ENCODE results near the gene ANKRD16. TPM values are rescaled to one million over a fixed set of nuclear protein-coding genes. Genes with fewer than 3 reads are reported as not detected.
"Not testable (repeated sequence)": the region's sequence is repeated elsewhere in the genome, so short reads cannot be mapped to it uniquely, and the experiment has no call there.

Gene ANKRD16
- total and polyA plus RNA-seq, 3 experiments from 2014 or later: 3.2 to 8.5 (median 7.2) TPM

- DNase-seq: no peak
- Mint-ChIP-seq H3K27me3 (no peaks in the 10 kb centered on the region), H3K4me1 (no peaks in the 10 kb centered on the region), H3K9me3 (no peaks in the 10 kb centered on the region), H3K4me3 (no peak overlapping the region), H3K27ac (no peak overlapping the region), H3K36me3 (no peaks in the 10 kb centered on the region)
- Histone ChIP-seq H3K9me3 (ENCODE audit: low read length) (no peaks in the 10 kb centered on the region), H3K4me1 (ENCODE audit: insufficient read depth, low read length) (no peaks in the 10 kb centered on the region), H3K4me3 (ENCODE audit: low read length) (no peak overlapping the region), H3K36me3 (ENCODE audit: insufficient read depth, low read length) (no peaks in the 10 kb centered on the region), H3K27ac (ENCODE audit: low read depth, low read length) (no peak overlapping the region), H3K27me3 (ENCODE audit: insufficient read depth, low read length, poor library complexity, severe bottlenecking) (no peaks in the 10 kb centered on the region)
- ChIA-PET POLR2A (no interaction called here), CTCF (no interaction called here)
Measured at GRCh38 chr10:5828725-5829124, 61.0 kb downstream of the ANKRD16 start.

GRCh38 chr10:5827841-5828240 lies 61.9 kb downstream of the ANKRD16 start:
- Mint-ChIP-seq H3K27ac (no peak overlapping the region), H3K27me3 (no peaks in the 10 kb centered on the region), H3K36me3 (no peaks in the 10 kb centered on the region), H3K4me1 (no peaks in the 10 kb centered on the region), H3K4me3 (no peak overlapping the region), H3K9me3 (no peaks in the 10 kb centered on the region)
- Histone ChIP-seq H3K4me3 (ENCODE audit: low read length) (no peak overlapping the region), H3K36me3 (ENCODE audit: insufficient read depth, low read length) (no peaks in the 10 kb centered on the region), H3K9me3 (ENCODE audit: low read length) (no peaks in the 10 kb centered on the region), H3K27me3 (ENCODE audit: insufficient read depth, low read length, poor library complexity, severe bottlenecking) (no peaks in the 10 kb centered on the region), H3K27ac (ENCODE audit: low read depth, low read length) (no peak overlapping the region), H3K4me1 (ENCODE audit: insufficient read depth, low read length) (no peaks in the 10 kb centered on the region)
- ChIA-PET CTCF (interaction anchor here (1.5 kb wide), 1 partner anchor 205 kb away, joined by 3 read pairs; no protein-coding TSS in a partner anchor), POLR2A (no interaction called here)
- no peak for DNase-seq

- H3K36me3 Mint-ChIP-seq; H3K4me1 ChIP-seq (ENCODE audit: insufficient read depth, low read length); H3K4me3 Mint-ChIP-seq; DNase-seq; H3K4me1 Mint-ChIP-seq; H3K9me3 Mint-ChIP-seq; POLR2A ChIA-PET; H3K27me3 Mint-ChIP-seq; H3K27me3 ChIP-seq (ENCODE audit: insufficient read depth, low read length, poor library complexity, severe bottlenecking); H3K27ac Mint-ChIP-seq; H3K27ac ChIP-seq (ENCODE audit: low read depth, low read length); H3K36me3 ChIP-seq (ENCODE audit: insufficient read depth, low read length); H3K4me3 ChIP-seq (ENCODE audit: low read length); H3K9me3 ChIP-seq (ENCODE audit: low read length): not testable (repeated sequence)
- CTCF ChIA-PET: interaction anchor here (1.5 kb wide), 1 partner anchor 203 kb away, joined by 3 read pairs; no protein-coding TSS in a partner anchor
Measured at GRCh38 chr10:5826511-5826910, 63.2 kb downstream of the ANKRD16 start.

GRCh38 chr10:5818894-5819293 lies 70.8 kb downstream of the ANKRD16 start:
- H3K27me3 ChIP-seq (ENCODE audit: insufficient read depth, low read length, poor library complexity, severe bottlenecking): no peaks in the 10 kb centered on the region
- no peaks in the 10 kb centered on the region for H3K36me3 ChIP-seq (ENCODE audit: insufficient read depth, low read length)
- no peaks in the 10 kb centered on the region for H3K9me3 ChIP-seq (ENCODE audit: low read length)
- no peak for DNase-seq
- no peak overlapping the region for H3K27ac ChIP-seq (ENCODE audit: low read depth, low read length)
- Mint-ChIP-seq H3K4me3 (no peak overlapping the region), H3K27me3 (peaks cover 0 to 4% of the 10 kb centered on the region in 2 donors), H3K36me3 (peaks cover 0 to under 1% (median 0%) of the 10 kb centered on the region in 3 donors), H3K4me1 (peaks cover 20 to 22% (median 22%) of the 10 kb centered on the region in 3 donors), H3K27ac (peak overlapping the region in 1 of 8 donors; percentile 58), H3K9me3 (no peaks in the 10 kb centered on the region)
- POLR2A ChIA-PET: no interaction called here
- H3K4me1 ChIP-seq (ENCODE audit: insufficient read depth, low read length): peaks cover 20% of the 10 kb centered on the region
- CTCF ChIA-PET: no interaction called here
- H3K4me3 ChIP-seq (ENCODE audit: low read length): no peak overlapping the region

- Mint-ChIP-seq H3K27me3 (peaks cover 0 to 4% of the 10 kb centered on the region in 2 donors), H3K36me3 (peaks cover 0 to 6% (median 0%) of the 10 kb centered on the region in 3 donors), H3K4me1 (peaks cover 20 to 22% (median 22%) of the 10 kb centered on the region in 3 donors), H3K9me3 (no peaks in the 10 kb centered on the region), H3K4me3 (no peak overlapping the region), H3K27ac (peak overlapping the region in 2 of 8 donors; percentile 17 to 76)
- Histone ChIP-seq H3K4me1 (ENCODE audit: insufficient read depth, low read length) (peaks cover 20% of the 10 kb centered on the region), H3K27me3 (ENCODE audit: insufficient read depth, low read length, poor library complexity, severe bottlenecking) (no peaks in the 10 kb centered on the region), H3K36me3 (ENCODE audit: insufficient read depth, low read length) (no peaks in the 10 kb centered on the region), H3K9me3 (ENCODE audit: low read length) (no peaks in the 10 kb centered on the region), H3K4me3 (ENCODE audit: low read length) (no peak overlapping the region), H3K27ac (ENCODE audit: low read depth, low read length) (no peak overlapping the region)
- ChIA-PET CTCF (interaction anchor here (1.0 kb wide), 1 partner anchor 72 kb away, joined by 6 read pairs; the partner anchor contains the start of genes ANKRD16 and FBH1), POLR2A (no interaction called here)
- no peak for DNase-seq
Measured at GRCh38 chr10:5818048-5818331, 71.7 kb downstream of the ANKRD16 start.

- H3K9me3 ChIP-seq (ENCODE audit: low read length): no peaks in the 10 kb centered on the region
- Mint-ChIP-seq H3K9me3 (no peaks in the 10 kb centered on the region), H3K27me3 (peaks cover 0 to 4% of the 10 kb centered on the region in 2 donors), H3K36me3 (peaks cover 0 to 7% (median 0%) of the 10 kb centered on the region in 3 donors), H3K4me1 (peaks cover 20 to 23% (median 22%) of the 10 kb centered on the region in 3 donors), H3K27ac (peak overlapping the region; percentile 59 to 97 (median 76)), H3K4me3 (peak overlapping the region in 3 of 7 donors; percentile 28 to 65 (median 41))
- no peaks in the 10 kb centered on the region for H3K36me3 ChIP-seq (ENCODE audit: insufficient read depth, low read length)
- H3K4me3 ChIP-seq (ENCODE audit: low read length): no peak overlapping the region
- H3K27ac ChIP-seq (ENCODE audit: low read depth, low read length): no peak overlapping the region
- DNase-seq: no peak
- no peaks in the 10 kb centered on the region for H3K27me3 ChIP-seq (ENCODE audit: insufficient read depth, low read length, poor library complexity, severe bottlenecking)
- peaks cover 20% of the 10 kb centered on the region for H3K4me1 ChIP-seq (ENCODE audit: insufficient read depth, low read length)
- POLR2A ChIA-PET: no interaction called here
- CTCF ChIA-PET: interaction anchor here (1.0 kb wide), 1 partner anchor 72 kb away, joined by 6 read pairs; the partner anchor contains the start of genes ANKRD16 and FBH1
Measured at GRCh38 chr10:5817322-5818047, 72.2 kb downstream of the ANKRD16 start.

- Histone ChIP-seq H3K27me3 (ENCODE audit: insufficient read depth, low read length, poor library complexity, severe bottlenecking) (no peaks in the 10 kb centered on the region), H3K4me1 (ENCODE audit: insufficient read depth, low read length) (peaks cover 31% of the 10 kb centered on the region), H3K9me3 (ENCODE audit: low read length) (no peaks in the 10 kb centered on the region), H3K27ac (ENCODE audit: low read depth, low read length) (no peak overlapping the region), H3K4me3 (ENCODE audit: low read length) (no peak overlapping the region), H3K36me3 (ENCODE audit: insufficient read depth, low read length) (no peaks in the 10 kb centered on the region)
- no peak for DNase-seq
- H3K4me1 Mint-ChIP-seq: peaks cover 32 to 36% (median 34%) of the 10 kb centered on the region in 3 donors
- H3K27ac Mint-ChIP-seq: peak overlapping the region in 6 of 8 donors; percentile 27 to 98 (median 39)
- ChIA-PET POLR2A (interaction anchor here (0.6 to 1.2 kb wide), 2 partner anchors 49 to 54 kb away, joined by 3 to 4 read pairs; no protein-coding TSS in a partner anchor), CTCF (no interaction called here)
- peaks cover 0 to 11% (median 0%) of the 10 kb centered on the region in 3 donors for H3K36me3 Mint-ChIP-seq
- peak overlapping the region in 1 of 7 donors; percentile 34 for H3K4me3 Mint-ChIP-seq
- H3K27me3 Mint-ChIP-seq: peaks cover 0 to 4% of the 10 kb centered on the region in 2 donors
- H3K9me3 Mint-ChIP-seq: no peaks in the 10 kb centered on the region
Measured at GRCh38 chr10:5816170-5816569, 73.5 kb downstream of the ANKRD16 start.

Data from CD8-positive, alpha-beta memory T cell (primary cell).